HG03439 (cell line): ENCODE data around the gene PRM3.

Experiments used
- ATAC-seq: cut with Tn5 transposase; IDR thresholded peaks from one replicate; pipeline ENCODE4 v1.9.1; 2021; ENCODE audit warnings: mild to moderate bottlenecking, moderate library complexity; ENCODE audit not compliant: unreplicated experiment

PRM3 gene

DNA sequence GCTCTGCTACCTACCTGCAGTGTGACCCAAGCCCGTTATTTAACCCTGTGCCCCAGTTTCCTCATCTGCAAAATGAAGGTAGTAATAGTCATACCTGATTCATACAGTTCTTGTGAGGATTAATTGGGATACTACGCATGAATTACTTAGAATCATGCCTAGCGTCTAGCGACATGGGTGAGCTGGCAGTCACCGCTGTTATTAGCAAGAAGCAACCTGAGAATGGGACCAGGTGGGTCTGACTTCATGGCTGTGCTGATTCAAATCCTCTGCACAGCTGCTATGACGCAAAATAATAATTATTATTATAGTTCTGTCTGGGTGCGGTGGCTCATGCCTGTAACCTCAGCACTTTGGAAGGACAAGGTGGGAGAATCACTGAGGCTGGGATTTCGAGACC, 25.3 kb downstream of the PRM3 start:
- ATAC-seq = no peak

GRCh38 chr16:11245988-11246387, 27.4 kb downstream of the PRM3 start:
- no peak for ATAC-seq

- no peak for ATAC-seq
Observed at GRCh38 chr16:11245222-11245737, 28.1 kb downstream of the PRM3 start.

GRCh38 chr16:11242658-11243057, 30.8 kb downstream of the PRM3 start:
- no peak for ATAC-seq

- no peak for ATAC-seq
Observed at GRCh38 chr16:11241480-11242204, 31.8 kb downstream of the PRM3 start.

- ATAC-seq = no peak
Observed at GRCh38 chr16:11240636-11241473, 32.6 kb downstream of the PRM3 start.

DNA sequence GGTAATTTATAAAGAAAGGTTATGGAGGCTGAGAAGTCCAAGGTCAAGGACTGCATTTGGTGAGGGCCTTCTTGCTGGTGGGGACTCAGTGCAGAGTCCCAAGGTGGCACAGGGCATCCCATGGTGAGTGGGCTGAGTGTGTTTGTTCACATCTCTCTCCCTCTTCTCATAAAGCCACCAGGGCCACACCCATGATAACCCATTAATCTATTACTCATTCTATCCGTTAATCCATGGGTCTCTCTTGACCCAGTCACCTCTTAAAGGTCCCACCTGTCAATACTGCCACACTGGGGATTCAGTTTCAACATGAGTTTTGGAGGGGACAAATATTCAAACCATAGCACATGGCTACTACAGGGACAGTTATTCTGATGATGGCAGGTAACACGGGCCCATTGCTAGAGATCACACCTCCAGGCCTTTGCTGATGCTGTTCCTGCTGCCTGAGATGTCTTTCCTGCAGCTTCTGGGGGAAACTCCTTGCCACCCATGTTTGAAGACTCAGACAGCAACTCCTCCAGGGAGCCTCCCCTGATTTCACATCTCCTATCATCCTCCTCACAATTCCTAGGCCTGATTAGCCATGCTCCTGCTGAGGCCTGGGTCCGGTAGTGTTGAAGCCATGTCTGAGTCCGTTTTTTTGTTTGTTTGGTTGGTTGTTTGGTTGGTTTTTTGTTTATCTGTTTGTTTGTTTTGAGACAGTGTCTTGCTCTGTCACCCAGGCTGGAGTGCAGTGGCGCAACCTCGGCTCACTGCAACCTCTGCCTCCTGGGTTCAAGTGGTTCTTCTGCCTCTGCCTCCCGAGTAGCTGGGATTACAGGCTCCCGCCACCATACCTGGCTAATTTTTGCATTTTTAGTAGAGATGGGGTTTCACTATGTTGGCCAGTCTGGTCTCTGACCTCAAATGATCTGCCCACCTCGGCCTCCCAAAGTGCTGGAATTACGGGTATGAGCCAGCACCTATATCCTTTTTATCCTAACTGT, 33.5 kb downstream of the PRM3 start:
- ATAC-seq = no peak

- ATAC-seq = no peak
Observed at GRCh38 chr16:11238272-11239202, 34.9 kb downstream of the PRM3 start.

GRCh38 chr16:11236461-11237254, 36.8 kb downstream of the PRM3 start:
- no peak for ATAC-seq

DNA sequence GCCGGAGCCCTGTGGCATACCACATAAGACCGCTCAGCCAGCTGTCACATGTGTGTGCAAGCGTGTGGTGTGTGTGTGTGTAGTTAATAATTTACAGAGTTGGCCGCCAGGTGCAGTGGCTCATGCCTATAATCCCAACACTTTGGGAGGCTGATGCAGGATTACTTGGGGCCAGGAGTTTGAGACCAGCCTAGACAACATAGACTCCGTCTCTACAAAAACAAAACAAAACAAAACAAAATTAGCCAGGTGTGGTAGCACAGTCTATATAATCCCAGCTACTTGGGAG, 37.8 kb downstream of the PRM3 start:
- ATAC-seq = no peak

GRCh38 chr16:11234884-11235702, 38.3 kb downstream of the PRM3 start:
- no peak for ATAC-seq

DNA sequence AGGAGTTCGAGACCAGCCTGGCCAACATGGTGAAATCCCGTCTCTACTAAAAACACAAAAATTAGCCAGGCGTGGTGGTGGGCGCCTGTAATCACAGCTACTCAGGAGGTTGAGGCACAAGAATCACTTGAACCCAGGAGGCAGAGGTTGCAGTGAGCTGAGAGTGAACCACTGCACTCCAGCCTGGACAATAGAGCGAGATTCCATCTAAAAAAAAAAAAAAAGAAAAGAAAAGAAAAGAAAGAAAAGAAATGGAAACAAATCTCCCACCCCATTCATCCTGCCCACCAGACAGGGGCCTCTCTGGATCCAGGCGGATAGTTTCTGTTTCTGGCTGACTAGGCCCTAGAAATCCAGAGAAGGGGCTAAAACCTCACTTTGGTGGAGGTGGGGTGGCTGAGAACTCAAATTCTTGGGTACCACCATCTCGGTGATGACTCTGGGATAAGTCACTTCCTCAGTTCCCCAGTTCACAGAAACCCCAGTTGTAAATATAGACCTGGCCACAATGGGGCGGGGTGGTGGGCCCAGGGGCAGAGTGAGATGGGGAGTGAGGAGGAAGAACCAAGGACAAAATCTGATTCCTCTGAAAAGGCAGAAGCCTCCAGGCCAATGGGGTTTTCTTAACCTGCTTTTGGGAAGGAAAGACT, 39.6 kb downstream of the PRM3 start:
- no peak for ATAC-seq

GRCh38 chr16:11232852-11233726, 40.3 kb downstream of the PRM3 start:
- peak; percentile 49 for ATAC-seq

- ATAC-seq = no peak
Observed at GRCh38 chr16:11232302-11232851, 41.1 kb downstream of the PRM3 start.

DNA sequence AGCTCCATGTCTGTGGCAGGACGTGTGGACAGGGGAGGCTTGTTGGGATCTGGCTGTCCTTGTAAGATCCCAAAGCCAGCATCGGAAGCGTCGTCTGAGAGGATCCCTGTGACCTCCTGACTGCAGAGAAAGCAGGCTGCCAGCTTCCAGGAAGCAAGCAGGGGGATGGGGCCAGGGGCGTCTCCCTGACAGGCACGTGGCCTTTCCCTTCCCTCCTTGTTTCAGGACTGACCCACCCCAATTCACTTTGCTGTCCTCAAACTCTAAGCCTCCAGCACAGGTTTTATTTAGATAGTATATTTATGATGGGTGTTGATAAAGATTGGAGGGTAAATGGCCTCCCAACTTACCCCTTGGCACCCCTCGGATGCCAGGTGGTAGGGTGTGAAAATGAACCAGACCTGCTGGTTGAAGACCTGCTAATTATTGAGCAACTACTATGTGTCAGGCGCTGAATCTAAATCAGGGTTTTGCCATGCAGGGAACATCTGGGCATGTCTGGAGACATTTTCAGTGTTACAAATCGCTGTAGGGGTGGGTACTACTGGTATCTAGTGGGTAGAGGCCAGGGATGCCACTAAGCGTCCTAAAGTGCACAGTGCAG, 42.0 kb downstream of the PRM3 start:
- no peak for ATAC-seq

- no peak for ATAC-seq
Observed at GRCh38 chr16:11229906-11230305, 43.5 kb downstream of the PRM3 start.
